WTC11 (cell line): ENCODE measurements around the gene ABCA12. TPM values are rescaled to one million over a fixed set of nuclear protein-coding genes. Genes with fewer than 3 reads are reported as not detected.

ENCODE experiments used
- ATAC-seq: fragments of 200-7000 bp; cut with Tn5 transposase; 2 replicates; pipeline ENCODE4 v1.10.0; 2021; ENCODE audit warnings: mild to moderate bottlenecking, moderate library complexity
- CTCF ChIA-PET: fragments of 300-600 bp; sonication (Branson Sonifier 250); formaldehyde crosslinking; loops from one replicate; lab custom pipeline; 2021; ENCODE audit warnings: antibody characterized with exemption; lab: Charles Lee
- POLR2A ChIA-PET: fragments of 350-600 bp; sonication (Branson Sonifier 250); formaldehyde crosslinking; loops from one replicate; lab custom pipeline; 2021; ENCODE audit warnings: antibody characterized with exemption; lab: Charles Lee
- DNase-seq: peaks from one replicate; pipeline ENCODE4 v3.0.0; 2021; ENCODE audit warnings: low spot score
- H3K27ac Mint-ChIP-seq: 2 replicates; pipeline ENCODE4 v1.8.0; 2021; ENCODE audit warnings: mixed read lengths
- H3K27me3 Mint-ChIP-seq: 2 replicates; pipeline ENCODE4 v1.8.0; 2021; ENCODE audit warnings: low read depth, mild to moderate bottlenecking, moderate library complexity, mixed read lengths
- H3K36me3 Mint-ChIP-seq: 2 replicates; pipeline ENCODE4 v1.8.0; 2021; ENCODE audit warnings: mixed read lengths
- H3K4me1 Mint-ChIP-seq: 2 replicates; pipeline ENCODE4 v1.8.0; 2022; ENCODE audit warnings: mixed read lengths
- H3K4me3 Mint-ChIP-seq: 2 replicates; pipeline ENCODE4 v1.8.0; 2021; ENCODE audit warnings: mild to moderate bottlenecking, moderate library complexity, mixed read lengths
- H3K9me3 Mint-ChIP-seq: 2 replicates; pipeline ENCODE4 v1.8.0; 2021; ENCODE audit warnings: mixed read lengths
- ELF4 ChIP-seq: sonication (generic); formaldehyde crosslinking; IDR thresholded peaks from 2 replicates; pipeline ENCODE4 v1.8.1; 2022; ENCODE audit warnings: low read depth, mild to moderate bottlenecking, moderate library complexity, missing genetic modification reagents
- ETV6 ChIP-seq: sonication (generic); formaldehyde crosslinking; IDR thresholded peaks from 2 replicates; pipeline ENCODE4 v1.8.1; 2022; ENCODE audit warnings: mild to moderate bottlenecking, missing genetic modification reagents
- FOXK1 ChIP-seq: sonication (generic); formaldehyde crosslinking; IDR thresholded peaks from 2 replicates; pipeline ENCODE4 v1.8.0; 2022; ENCODE audit warnings: mild to moderate bottlenecking, moderate library complexity, missing genetic modification reagents
- FOXP1 ChIP-seq: sonication (generic); formaldehyde crosslinking; IDR thresholded peaks from 2 replicates; pipeline ENCODE4 v1.8.0; 2022; ENCODE audit warnings: missing genetic modification reagents, mild to moderate bottlenecking, moderate library complexity, borderline replicate concordance
- JUN ChIP-seq: sonication (generic); formaldehyde crosslinking; IDR thresholded peaks from 2 replicates; pipeline ENCODE4 v1.8.0; 2023; ENCODE audit warnings: mild to moderate bottlenecking, missing genetic modification reagents
- MXD4 ChIP-seq: fragments of 250-450 bp; sonication (Bioruptor Pico); IDR thresholded peaks from 2 replicates; pipeline ENCODE4 v1.8.0; 2021; ENCODE audit warnings: mild to moderate bottlenecking, moderate library complexity, borderline replicate concordance
- SMAD3 ChIP-seq: sonication (generic); formaldehyde crosslinking; IDR thresholded peaks from 2 replicates; pipeline ENCODE4 v1.8.0; 2022; ENCODE audit warnings: missing genetic modification reagents, mild to moderate bottlenecking, borderline replicate concordance
- ZNF138 ChIP-seq: sonication (generic); formaldehyde crosslinking; conservative IDR thresholded peaks from 2 replicates; pipeline ENCODE4 v1.8.1; 2022; ENCODE audit warnings: mild to moderate bottlenecking, moderate library complexity, missing genetic modification reagents
- ZNF232 ChIP-seq: sonication (generic); formaldehyde crosslinking; IDR thresholded peaks from 2 replicates; pipeline ENCODE4 v1.8.0; 2022; ENCODE audit warnings: mild to moderate bottlenecking, missing genetic modification reagents
- total RNA-seq: library from RNA; stranded (reverse); gene quantifications from 3 replicates; pipeline ENCODE4 v1.2.3, GENCODE V29; 2021
- TF ChIP-seq, protein P1 (sequence below): sonication (generic); formaldehyde crosslinking; IDR thresholded peaks from 2 replicates; pipeline ENCODE4 v1.8.0; 2023; ENCODE audit warnings: mild to moderate bottlenecking, missing genetic modification reagents
- TF ChIP-seq, protein P2 (sequence below): sonication (generic); formaldehyde crosslinking; IDR thresholded peaks from 2 replicates; pipeline ENCODE4 v1.8.1; 2022; ENCODE audit warnings: mild to moderate bottlenecking, moderate library complexity, missing genetic modification reagents
- TF ChIP-seq, protein P3 (sequence below): sonication (generic); formaldehyde crosslinking; IDR thresholded peaks from 2 replicates; pipeline ENCODE4 v1.8.1; 2023; ENCODE audit warnings: mild to moderate bottlenecking, missing genetic modification reagents
- TF ChIP-seq, protein P4 (sequence below): fragments of 250-450 bp; sonication (Bioruptor Pico); IDR thresholded peaks from 2 replicates; pipeline ENCODE4 v1.8.0; 2021; ENCODE audit warnings: mild to moderate bottlenecking
- TF ChIP-seq, protein P5 (sequence below): sonication (generic); formaldehyde crosslinking; IDR thresholded peaks from 2 replicates; pipeline ENCODE4 v1.8.1; 2023; ENCODE audit warnings: mild to moderate bottlenecking, moderate library complexity, missing genetic modification reagents
- TF ChIP-seq, protein P6 (sequence below): sonication (generic); formaldehyde crosslinking; IDR thresholded peaks from 2 replicates; pipeline ENCODE4 v1.8.1; 2023; ENCODE audit warnings: mild to moderate bottlenecking, missing genetic modification reagents, borderline replicate concordance

ABCA12 gene
- total RNA-seq, 1 experiment from 2014 or later, result 0.04 TPM

DNA sequence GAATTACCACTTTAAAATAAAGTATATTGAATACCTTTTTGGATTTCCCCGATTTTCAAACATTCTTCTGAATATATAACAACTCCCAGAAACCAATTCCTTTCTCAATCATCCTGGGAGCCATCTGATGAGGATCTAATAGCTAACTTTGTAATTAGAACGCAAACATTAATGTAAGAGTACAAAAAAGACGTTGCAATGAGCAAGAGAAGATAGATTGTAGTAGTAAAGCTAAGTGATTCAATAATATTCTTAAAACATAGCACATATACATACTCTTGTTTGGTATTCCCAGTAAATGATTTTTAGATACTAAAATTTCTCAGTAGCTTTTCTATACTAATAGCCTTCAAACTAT, 1.1 kb downstream of the ABCA12 start:
- POLR2A ChIA-PET, result interaction anchor here (1.1 kb wide), 1 partner anchor 13 kb away, joined by 3 read pairs; no protein-coding TSS in a partner anchor
- no peak for ATAC-seq
- Mint-ChIP-seq H3K27ac (no peak overlapping the region), H3K27me3 (no peaks in the 10 kb centered on the region), H3K4me3 (no peak overlapping the region), H3K9me3 (no peaks in the 10 kb centered on the region), H3K4me1 (peaks cover 2% of the 10 kb centered on the region; the same call in 1 of the 2 replicates), H3K36me3 (no peaks in the 10 kb centered on the region)
- no peak for DNase-seq
- CTCF ChIA-PET, result no interaction called here
- TF ChIP-seq FOXP1 (CRISPR knock-in tag), result no peak
- TF ChIP-seq, protein P1, sequence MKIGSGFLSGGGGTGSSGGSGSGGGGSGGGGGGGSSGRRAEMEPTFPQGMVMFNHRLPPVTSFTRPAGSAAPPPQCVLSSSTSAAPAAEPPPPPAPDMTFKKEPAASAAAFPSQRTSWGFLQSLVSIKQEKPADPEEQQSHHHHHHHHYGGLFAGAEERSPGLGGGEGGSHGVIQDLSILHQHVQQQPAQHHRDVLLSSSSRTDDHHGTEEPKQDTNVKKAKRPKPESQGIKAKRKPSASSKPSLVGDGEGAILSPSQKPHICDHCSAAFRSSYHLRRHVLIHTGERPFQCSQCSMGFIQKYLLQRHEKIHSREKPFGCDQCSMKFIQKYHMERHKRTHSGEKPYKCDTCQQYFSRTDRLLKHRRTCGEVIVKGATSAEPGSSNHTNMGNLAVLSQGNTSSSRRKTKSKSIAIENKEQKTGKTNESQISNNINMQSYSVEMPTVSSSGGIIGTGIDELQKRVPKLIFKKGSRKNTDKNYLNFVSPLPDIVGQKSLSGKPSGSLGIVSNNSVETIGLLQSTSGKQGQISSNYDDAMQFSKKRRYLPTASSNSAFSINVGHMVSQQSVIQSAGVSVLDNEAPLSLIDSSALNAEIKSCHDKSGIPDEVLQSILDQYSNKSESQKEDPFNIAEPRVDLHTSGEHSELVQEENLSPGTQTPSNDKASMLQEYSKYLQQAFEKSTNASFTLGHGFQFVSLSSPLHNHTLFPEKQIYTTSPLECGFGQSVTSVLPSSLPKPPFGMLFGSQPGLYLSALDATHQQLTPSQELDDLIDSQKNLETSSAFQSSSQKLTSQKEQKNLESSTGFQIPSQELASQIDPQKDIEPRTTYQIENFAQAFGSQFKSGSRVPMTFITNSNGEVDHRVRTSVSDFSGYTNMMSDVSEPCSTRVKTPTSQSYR (CRISPR knock-in tag), result no peak
- TF ChIP-seq, protein P2, sequence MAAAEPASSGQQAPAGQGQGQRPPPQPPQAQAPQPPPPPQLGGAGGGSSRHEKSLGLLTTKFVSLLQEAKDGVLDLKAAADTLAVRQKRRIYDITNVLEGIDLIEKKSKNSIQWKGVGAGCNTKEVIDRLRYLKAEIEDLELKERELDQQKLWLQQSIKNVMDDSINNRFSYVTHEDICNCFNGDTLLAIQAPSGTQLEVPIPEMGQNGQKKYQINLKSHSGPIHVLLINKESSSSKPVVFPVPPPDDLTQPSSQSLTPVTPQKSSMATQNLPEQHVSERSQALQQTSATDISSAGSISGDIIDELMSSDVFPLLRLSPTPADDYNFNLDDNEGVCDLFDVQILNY, result no peak
- no peak for TF ChIP-seq ELF4
- no peak for TF ChIP-seq MXD4
- TF ChIP-seq, protein P3, sequence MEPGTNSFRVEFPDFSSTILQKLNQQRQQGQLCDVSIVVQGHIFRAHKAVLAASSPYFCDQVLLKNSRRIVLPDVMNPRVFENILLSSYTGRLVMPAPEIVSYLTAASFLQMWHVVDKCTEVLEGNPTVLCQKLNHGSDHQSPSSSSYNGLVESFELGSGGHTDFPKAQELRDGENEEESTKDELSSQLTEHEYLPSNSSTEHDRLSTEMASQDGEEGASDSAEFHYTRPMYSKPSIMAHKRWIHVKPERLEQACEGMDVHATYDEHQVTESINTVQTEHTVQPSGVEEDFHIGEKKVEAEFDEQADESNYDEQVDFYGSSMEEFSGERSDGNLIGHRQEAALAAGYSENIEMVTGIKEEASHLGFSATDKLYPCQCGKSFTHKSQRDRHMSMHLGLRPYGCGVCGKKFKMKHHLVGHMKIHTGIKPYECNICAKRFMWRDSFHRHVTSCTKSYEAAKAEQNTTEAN (CRISPR knock-in tag), result no peak
- TF ChIP-seq JUN (CRISPR knock-in tag), result no peak
- TF ChIP-seq, protein P4, sequence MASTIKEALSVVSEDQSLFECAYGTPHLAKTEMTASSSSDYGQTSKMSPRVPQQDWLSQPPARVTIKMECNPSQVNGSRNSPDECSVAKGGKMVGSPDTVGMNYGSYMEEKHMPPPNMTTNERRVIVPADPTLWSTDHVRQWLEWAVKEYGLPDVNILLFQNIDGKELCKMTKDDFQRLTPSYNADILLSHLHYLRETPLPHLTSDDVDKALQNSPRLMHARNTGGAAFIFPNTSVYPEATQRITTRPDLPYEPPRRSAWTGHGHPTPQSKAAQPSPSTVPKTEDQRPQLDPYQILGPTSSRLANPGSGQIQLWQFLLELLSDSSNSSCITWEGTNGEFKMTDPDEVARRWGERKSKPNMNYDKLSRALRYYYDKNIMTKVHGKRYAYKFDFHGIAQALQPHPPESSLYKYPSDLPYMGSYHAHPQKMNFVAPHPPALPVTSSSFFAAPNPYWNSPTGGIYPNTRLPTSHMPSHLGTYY, result no peak
- TF ChIP-seq SMAD3, result no peak
- TF ChIP-seq ETV6, result no peak
- TF ChIP-seq FOXK1, result no peak
- no peak for TF ChIP-seq ZNF138 (CRISPR knock-in tag)
- TF ChIP-seq, protein P5, sequence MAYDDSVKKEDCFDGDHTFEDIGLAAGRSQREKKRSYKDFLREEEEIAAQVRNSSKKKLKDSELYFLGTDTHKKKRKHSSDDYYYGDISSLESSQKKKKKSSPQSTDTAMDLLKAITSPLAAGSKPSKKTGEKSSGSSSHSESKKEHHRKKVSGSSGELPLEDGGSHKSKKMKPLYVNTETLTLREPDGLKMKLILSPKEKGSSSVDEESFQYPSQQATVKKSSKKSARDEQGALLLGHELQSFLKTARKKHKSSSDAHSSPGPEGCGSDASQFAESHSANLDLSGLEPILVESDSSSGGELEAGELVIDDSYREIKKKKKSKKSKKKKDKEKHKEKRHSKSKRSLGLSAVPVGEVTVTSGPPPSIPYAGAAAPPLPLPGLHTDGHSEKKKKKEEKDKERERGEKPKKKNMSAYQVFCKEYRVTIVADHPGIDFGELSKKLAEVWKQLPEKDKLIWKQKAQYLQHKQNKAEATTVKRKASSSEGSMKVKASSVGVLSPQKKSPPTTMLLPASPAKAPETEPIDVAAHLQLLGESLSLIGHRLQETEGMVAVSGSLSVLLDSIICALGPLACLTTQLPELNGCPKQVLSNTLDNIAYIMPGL, result no peak
- TF ChIP-seq, protein P6, sequence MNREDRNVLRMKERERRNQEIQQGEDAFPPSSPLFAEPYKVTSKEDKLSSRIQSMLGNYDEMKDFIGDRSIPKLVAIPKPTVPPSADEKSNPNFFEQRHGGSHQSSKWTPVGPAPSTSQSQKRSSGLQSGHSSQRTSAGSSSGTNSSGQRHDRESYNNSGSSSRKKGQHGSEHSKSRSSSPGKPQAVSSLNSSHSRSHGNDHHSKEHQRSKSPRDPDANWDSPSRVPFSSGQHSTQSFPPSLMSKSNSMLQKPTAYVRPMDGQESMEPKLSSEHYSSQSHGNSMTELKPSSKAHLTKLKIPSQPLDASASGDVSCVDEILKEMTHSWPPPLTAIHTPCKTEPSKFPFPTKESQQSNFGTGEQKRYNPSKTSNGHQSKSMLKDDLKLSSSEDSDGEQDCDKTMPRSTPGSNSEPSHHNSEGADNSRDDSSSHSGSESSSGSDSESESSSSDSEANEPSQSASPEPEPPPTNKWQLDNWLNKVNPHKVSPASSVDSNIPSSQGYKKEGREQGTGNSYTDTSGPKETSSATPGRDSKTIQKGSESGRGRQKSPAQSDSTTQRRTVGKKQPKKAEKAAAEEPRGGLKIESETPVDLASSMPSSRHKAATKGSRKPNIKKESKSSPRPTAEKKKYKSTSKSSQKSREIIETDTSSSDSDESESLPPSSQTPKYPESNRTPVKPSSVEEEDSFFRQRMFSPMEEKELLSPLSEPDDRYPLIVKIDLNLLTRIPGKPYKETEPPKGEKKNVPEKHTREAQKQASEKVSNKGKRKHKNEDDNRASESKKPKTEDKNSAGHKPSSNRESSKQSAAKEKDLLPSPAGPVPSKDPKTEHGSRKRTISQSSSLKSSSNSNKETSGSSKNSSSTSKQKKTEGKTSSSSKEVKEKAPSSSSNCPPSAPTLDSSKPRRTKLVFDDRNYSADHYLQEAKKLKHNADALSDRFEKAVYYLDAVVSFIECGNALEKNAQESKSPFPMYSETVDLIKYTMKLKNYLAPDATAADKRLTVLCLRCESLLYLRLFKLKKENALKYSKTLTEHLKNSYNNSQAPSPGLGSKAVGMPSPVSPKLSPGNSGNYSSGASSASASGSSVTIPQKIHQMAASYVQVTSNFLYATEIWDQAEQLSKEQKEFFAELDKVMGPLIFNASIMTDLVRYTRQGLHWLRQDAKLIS, result no peak
- TF ChIP-seq ZNF232 (CRISPR knock-in tag), result no peak
- TF ChIP-seq, all 79 proteins: peak for 0
